HCT116 (cell line): ENCODE data around the gene EDN1. TPM values are rescaled to one million over a fixed set of nuclear protein-coding genes. Genes with fewer than 3 reads are reported as not detected.

Experiments used
- ATAC-seq: fragments of 200-7000 bp; cut with Tn5 transposase; 2 replicates; pipeline ENCODE4 v1.9.1; 2020; ENCODE audit warnings: mild to moderate bottlenecking, moderate library complexity
- BruUV-seq: library from RNA; stranded (reverse); fragments of 400-500 nt; replicated peaks from 2 replicates; lab custom pipeline; 2021; lab: Mats Ljungman, UMichigan
- CTCF ChIA-PET: fragments of 300-600 bp; sonication (Branson Sonifier 250); formaldehyde crosslinking; loops from one replicate; lab custom pipeline; 2021; ENCODE audit warnings: antibody characterized with exemption; lab: Charles Lee
- POLR2A ChIA-PET: fragments of 300-600, 350-600 bp; sonication (Branson Sonifier 250); formaldehyde crosslinking; loops from one replicate; lab custom pipeline; 2021; ENCODE audit warnings: antibody characterized with exemption; lab: Charles Lee
- RAD21 ChIA-PET, 2 experiments: fragments of 300-600 bp; sonication (Branson Sonifier 250); formaldehyde crosslinking; loops; one replicate each; lab custom pipeline; 2023; ENCODE audit warnings: low total read pairs in 2 of 2; ENCODE audit not compliant: uncharacterized antibody in 2 of 2, unreplicated experiment in 2 of 2, low non-redundant PET in 1 of 2; lab: Charles Lee
- DNase-seq: peaks from one replicate; pipeline ENCODE4 v3.0.0-alpha.2; 2010; ENCODE audit warnings: low read depth, low spot score
- H2AFZ ChIP-seq: fragments of 200-600 bp; shearing (Covaris generic), sonication (generic); 2 replicates; pipeline ENCODE4 v1.6.1; 2017; ENCODE audit warnings: low read depth, mixed run types, mixed read lengths, antibody characterized with exemption, low read length; ENCODE audit not compliant: poor library complexity, severe bottlenecking
- H3K27ac ChIP-seq: 2 replicates; pipeline ENCODE4 v1.5.1; 2012; ENCODE audit warnings: low read depth, low read length
- H3K27me3 ChIP-seq: fragments of 200-600 bp; sonication (generic); 2 replicates; pipeline ENCODE4 v1.6.1; 2016; ENCODE audit warnings: mixed run types, low read length, mixed read lengths; ENCODE audit not compliant: insufficient read depth
- H3K36me3 ChIP-seq, 2 experiments: fragments of 200-500 bp in 1 of 2; fragments of 200-600 bp in 1 of 2; sonication (Bioruptor generic) in 1 of 2; sonication (generic) in 1 of 2; 2 replicates each; pipeline versions ENCODE4 v1.5.1 to v1.6.1; 2014 to 2016; ENCODE audit warnings: low read length in 2 of 2, inconsistent platforms in 1 of 2, mixed read lengths in 1 of 2, mixed run types in 1 of 2; ENCODE audit not compliant: insufficient read depth in 2 of 2, control insufficient read depth in 1 of 2
- H3K4me1 ChIP-seq, 2 experiments: fragments of 200-600 bp in 1 of 2; sonication (generic) in 1 of 2; 2 replicates each; pipeline versions ENCODE4 v1.5.1 to v1.6.1; 2012 to 2017; ENCODE audit warnings: low read length in 2 of 2, inconsistent platforms in 1 of 2, mild to moderate bottlenecking in 1 of 2, mixed read lengths in 1 of 2, mixed run types in 1 of 2, moderate library complexity in 1 of 2; ENCODE audit not compliant: insufficient read depth in 2 of 2, control insufficient read depth in 1 of 2
- H3K4me2 ChIP-seq: fragments of 200-600 bp; sonication (generic); 2 replicates; pipeline ENCODE4 v1.6.1; 2017; ENCODE audit warnings: mixed run types, low read length, mixed read lengths
- H3K4me3 ChIP-seq, 2 experiments: fragments of 200-600 bp in 1 of 2; sonication (generic) in 1 of 2; replicated peaks in 1 of 2; 2 replicates each; pipeline ENCODE4 v1.5.1; 2011 to 2016; ENCODE audit warnings: low read length in 2 of 2, control low read depth in 1 of 2, low read depth in 1 of 2, mild to moderate bottlenecking in 1 of 2, mixed read lengths in 1 of 2, mixed run types in 1 of 2
- H3K79me2 ChIP-seq: fragments of 200-600 bp; sonication (generic); 2 replicates; pipeline ENCODE4 v1.6.1; 2017; ENCODE audit warnings: mild to moderate bottlenecking, mixed run types, low read length, moderate library complexity, mixed read lengths; ENCODE audit not compliant: insufficient read depth
- H3K9ac ChIP-seq: fragments of 200-600 bp; sonication (generic); 2 replicates; pipeline ENCODE4 v1.6.1; 2016; ENCODE audit warnings: low read length, mixed read lengths
- H3K9me2 ChIP-seq: fragments of 200-600 bp; sonication (generic), shearing (Covaris generic); 2 replicates; pipeline ENCODE4 v1.6.1; 2017; ENCODE audit warnings: mixed run types, mild to moderate bottlenecking, moderate library complexity; ENCODE audit not compliant: insufficient read depth
- H3K9me3 ChIP-seq, 2 experiments: fragments of 200-500 bp in 1 of 2; fragments of 200-600 bp in 1 of 2; sonication (Bioruptor generic) in 1 of 2; sonication (generic) in 1 of 2; 2 replicates each; pipeline ENCODE4 v1.6.1; 2014 to 2017; ENCODE audit warnings: low read length in 2 of 2, mixed read lengths in 2 of 2, inconsistent platforms in 1 of 2, low read depth in 1 of 2, mild to moderate bottlenecking in 1 of 2, mixed run types in 1 of 2, moderate library complexity in 1 of 2; ENCODE audit not compliant: control insufficient read depth in 1 of 2, insufficient read depth in 1 of 2
- H4K20me1 ChIP-seq: fragments of 200-600 bp; sonication (generic), shearing (Covaris generic); 2 replicates; pipeline ENCODE4 v1.6.1; 2017; ENCODE audit warnings: mixed run types, mild to moderate bottlenecking, moderate library complexity; ENCODE audit not compliant: insufficient read depth
- ELF1 ChIP-seq: IDR thresholded peaks from 2 replicates; pipeline ENCODE4 v1.6.1; 2012; ENCODE audit warnings: low read depth, borderline replicate concordance
- EZH2phosphoT487 ChIP-seq: fragments of 200-600 bp; IDR thresholded peaks from 2 replicates; pipeline ENCODE4 v1.6.1; 2018; ENCODE audit warnings: antibody characterized with exemption, borderline replicate concordance
- FOSL1 ChIP-seq: IDR thresholded peaks from 2 replicates; pipeline ENCODE4 v1.6.1; 2012; ENCODE audit warnings: low read depth
- MAX ChIP-seq: IDR thresholded peaks from 2 replicates; pipeline ENCODE4 v1.6.1; 2012
- POLR2A ChIP-seq: IDR thresholded peaks from 2 replicates; pipeline ENCODE4 v1.7.0; 2011; ENCODE audit warnings: borderline replicate concordance; ENCODE audit not compliant: insufficient read depth, insufficient read length; ENCODE audit errors: extremely low read depth
- RAD21 ChIP-seq: IDR thresholded peaks from 2 replicates; pipeline ENCODE4 v1.6.1; 2012; ENCODE audit warnings: low read depth, mild to moderate bottlenecking
- REST ChIP-seq: IDR thresholded peaks from 2 replicates; pipeline ENCODE4 v1.6.1; 2012; ENCODE audit warnings: low read depth
- SIN3A ChIP-seq: IDR thresholded peaks from 2 replicates; pipeline ENCODE4 v1.6.1; 2012; ENCODE audit warnings: low read depth
- SRF ChIP-seq: IDR thresholded peaks from 2 replicates; pipeline ENCODE4 v1.6.1; 2012; ENCODE audit warnings: low read depth
- TCF7L2 ChIP-seq: IDR thresholded peaks from 2 replicates; pipeline ENCODE4 v1.7.0; 2011; ENCODE audit warnings: borderline replicate concordance, inconsistent platforms; ENCODE audit not compliant: insufficient read depth, insufficient read length; ENCODE audit errors: extremely low read depth
- ZFX ChIP-seq: fragments of 450-650 bp; IDR thresholded peaks from 2 replicates; pipeline ENCODE4 v1.6.1; 2017
- ZNF274 ChIP-seq: fragments of 200-500 bp; sonication (Bioruptor generic); IDR thresholded peaks from 2 replicates; pipeline ENCODE4 v1.6.1; 2014; ENCODE audit warnings: mild to moderate bottlenecking, low read depth, low read length, inconsistent platforms
- intact Hi-C: fragments of 100-400 bp; cut with micrococcal nuclease; formaldehyde crosslinking; loops from 2 replicates; pipeline ENCODE4 v1.10.0; 2022
- total RNA-seq: library from RNA; stranded (reverse); gene quantifications from one replicate; pipeline ENCODE4 v1.2.1, GENCODE V29; 2021; ENCODE audit not compliant: unreplicated experiment
- TF ChIP-seq, protein P1 (sequence below): IDR thresholded peaks from 2 replicates; pipeline ENCODE4 v1.6.1; 2012
- TF ChIP-seq, protein P2 (sequence below): IDR thresholded peaks from 2 replicates; pipeline ENCODE4 v1.6.1; 2011; ENCODE audit warnings: mild to moderate bottlenecking, low read length, moderate library complexity; ENCODE audit not compliant: insufficient replicate concordance; ENCODE audit errors: extremely low read depth

EDN1 gene
- total RNA-seq, 1 experiment from 2014 or later: 0.22 TPM

DNA sequence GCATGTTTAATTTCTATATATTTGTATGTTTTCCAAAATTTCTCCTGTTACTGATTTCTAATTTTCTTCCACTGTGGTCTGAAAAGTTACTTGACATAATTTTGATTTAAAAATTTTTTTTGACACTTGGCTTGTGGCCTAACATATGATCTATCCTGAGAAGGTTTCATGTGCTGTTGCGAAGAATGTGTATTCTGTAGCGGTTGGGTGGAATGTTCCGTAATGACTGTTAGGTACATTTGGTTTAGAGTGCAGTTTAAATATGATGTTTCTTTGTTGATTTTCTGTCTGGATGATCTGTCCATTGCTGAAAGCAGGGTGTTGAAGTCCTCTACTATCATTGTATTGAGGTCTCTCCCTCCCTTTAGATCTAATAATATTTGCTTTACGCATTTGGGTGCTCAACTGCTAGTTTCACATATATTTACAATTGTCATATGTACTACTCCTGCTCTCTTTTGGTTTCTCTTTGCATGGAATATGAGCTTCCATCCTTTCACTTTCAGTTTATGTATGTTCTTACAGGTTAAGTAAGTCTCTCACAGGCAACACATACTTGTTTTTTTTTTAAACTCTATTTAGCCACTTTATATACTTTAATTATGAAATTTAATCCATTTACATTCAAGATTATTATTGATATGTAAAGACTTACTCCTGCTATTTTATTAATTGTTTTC lies 19.5 kb upstream of the EDN1 start:
- H3K36me3 ChIP-seq: no peaks in the 10 kb centered on the region
- ChIA-PET CTCF (no interaction called here), RAD21 (no interaction called here), POLR2A (no interaction called here)
- no peaks in the 10 kb centered on the region for H3K79me2 ChIP-seq
- H4K20me1 ChIP-seq: no peaks in the 10 kb centered on the region
- intact Hi-C loops: no loop called here
- H3K4me1 ChIP-seq: peaks cover 0 to 12% of the 10 kb centered on the region in 2 experiments; a peak in 2 of 4 replicates
- H3K9ac ChIP-seq: no peak overlapping the region
- H2AFZ ChIP-seq: no peak overlapping the region
- no peak overlapping the region for H3K4me3 ChIP-seq
- no peak overlapping the region for H3K27ac ChIP-seq
- H3K9me2 ChIP-seq: no peaks in the 10 kb centered on the region
- no peak for DNase-seq
- H3K4me2 ChIP-seq: no peak overlapping the region
- H3K9me3 ChIP-seq: no peaks in the 10 kb centered on the region
- BruUV-seq: no TSS peak
- TF ChIP-seq, protein P1, sequence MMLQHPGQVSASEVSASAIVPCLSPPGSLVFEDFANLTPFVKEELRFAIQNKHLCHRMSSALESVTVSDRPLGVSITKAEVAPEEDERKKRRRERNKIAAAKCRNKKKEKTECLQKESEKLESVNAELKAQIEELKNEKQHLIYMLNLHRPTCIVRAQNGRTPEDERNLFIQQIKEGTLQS: no peak
- TF ChIP-seq REST (no peak), ZNF274 (no peak), FOSL1 (no peak), POLR2A (no peak), SRF (no peak), RAD21 (no peak), MAX (no peak), TCF7L2 (no peak), ELF1 (no peak), ZFX (no peak), SIN3A (no peak), EZH2phosphoT487 (no peak)
- TF ChIP-seq, protein P2, sequence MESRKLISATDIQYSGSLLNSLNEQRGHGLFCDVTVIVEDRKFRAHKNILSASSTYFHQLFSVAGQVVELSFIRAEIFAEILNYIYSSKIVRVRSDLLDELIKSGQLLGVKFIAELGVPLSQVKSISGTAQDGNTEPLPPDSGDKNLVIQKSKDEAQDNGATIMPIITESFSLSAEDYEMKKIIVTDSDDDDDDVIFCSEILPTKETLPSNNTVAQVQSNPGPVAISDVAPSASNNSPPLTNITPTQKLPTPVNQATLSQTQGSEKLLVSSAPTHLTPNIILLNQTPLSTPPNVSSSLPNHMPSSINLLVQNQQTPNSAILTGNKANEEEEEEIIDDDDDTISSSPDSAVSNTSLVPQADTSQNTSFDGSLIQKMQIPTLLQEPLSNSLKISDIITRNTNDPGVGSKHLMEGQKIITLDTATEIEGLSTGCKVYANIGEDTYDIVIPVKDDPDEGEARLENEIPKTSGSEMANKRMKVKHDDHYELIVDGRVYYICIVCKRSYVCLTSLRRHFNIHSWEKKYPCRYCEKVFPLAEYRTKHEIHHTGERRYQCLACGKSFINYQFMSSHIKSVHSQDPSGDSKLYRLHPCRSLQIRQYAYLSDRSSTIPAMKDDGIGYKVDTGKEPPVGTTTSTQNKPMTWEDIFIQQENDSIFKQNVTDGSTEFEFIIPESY: no peak
- no peak for ATAC-seq
- no peaks in the 10 kb centered on the region for H3K27me3 ChIP-seq
